ENCODE data around the gene WNT2B. TPM values are rescaled to one million over a fixed set of nuclear protein-coding genes. Genes with fewer than 3 reads are reported as not detected.

WNT2B gene
- polyA plus RNA-seq, 1 of the 3 experiments (the other 2 are of a cell fraction): 4.3 TPM

- TF ChIP-seq FOXM1 (IDR thresholded peaks at IDR 0.05; ENCODE audit: low read depth) (no peak), RXRA (IDR thresholded peaks at IDR 0.05; ENCODE audit: borderline replicate concordance, low read depth) (peak; percentile 95), MXI1 (IDR thresholded peaks at IDR 0.05; ENCODE audit: low read depth, low read length) (no peak), USF1 (IDR thresholded peaks at IDR 0.05; ENCODE audit: borderline replicate concordance, low read depth) (no peak), CHD2 (IDR thresholded peaks at IDR 0.05; ENCODE audit: low read length, partially characterized antibody) (no peak), GATA2 (CRISPR knock-in tag; IDR thresholded peaks at IDR 0.05) (no peak), IRF3 (IDR thresholded peaks at IDR 0.05; ENCODE audit: low read depth, low read length) (no peak), ELF1 (IDR thresholded peaks at IDR 0.05) (peak; percentile 46; the same call in 1 of the 2 replicates), YY1 (IDR thresholded peaks at IDR 0.05; ENCODE audit: low read depth) (no peak), POLR2AphosphoS5 (IDR thresholded peaks at IDR 0.05; ENCODE audit: low read depth, low read length) (peak; percentile 46; the same call in 1 of the 2 replicates), TEAD4 (IDR thresholded peaks at IDR 0.05; ENCODE audit: borderline replicate concordance, insufficient read depth) (peak; percentile 92), REST (IDR thresholded peaks at IDR 0.05; ENCODE audit: low read depth, low read length) (peak; percentile 28; the same call in 1 of the 2 replicates)
Measured at GRCh38 chr1:112544011-112544688, 35.4 kb downstream of the WNT2B start (continued).

GRCh38 chr1:112544751-112545150 is 36.0 kb downstream of the WNT2B start:
- H3K4me1 ChIP-seq (ENCODE audit: control insufficient read depth in 1 of 2, insufficient read depth in 2 of 2, low read depth in 1 of 2, low read length in 1 of 2): peaks cover 0 to 10% of the 10 kb centered on the region in 2 experiments; a peak in 1 of 4 replicates
- CTCF ChIA-PET: interaction anchor here (1.2 to 1.9 kb wide), 3 partner anchors 13 to 43 kb away, joined by 4 to 7 read pairs (median 5); no protein-coding TSS in a partner anchor
- H3K4me3 ChIP-seq (ENCODE audit: low read depth in 2 of 2, low read length in 1 of 2): peak overlapping the region in 1 of 2 experiments; percentile 0; a peak in 1 of 4 replicates
- peaks cover 26% of the 10 kb centered on the region for H3F3A ChIP-seq (replicated peaks; ENCODE audit: insufficient read depth)
- H3K27me3 ChIP-seq (ENCODE audit: insufficient read depth): no peaks in the 10 kb centered on the region
- H4K20me1 ChIP-seq (ENCODE audit: insufficient read depth): no peaks in the 10 kb centered on the region
- H3K9me3 ChIP-seq: no peaks in the 10 kb centered on the region
- POLR2A ChIA-PET: no interaction called here
- no peaks in the 10 kb centered on the region for H3K9me2 ChIP-seq
- H3K4me2 ChIP-seq: peak overlapping the region; percentile 49; the same call in 1 of the 2 replicates
- DNase-seq: no peak
- H3K9ac ChIP-seq: peak overlapping the region; percentile 55; the same call in 1 of the 2 replicates
- peak overlapping the region; percentile 50 to 98; a peak in 3 of 4 replicates for H3K27ac ChIP-seq (ENCODE audit: low read depth in 2 of 2, low read length in 1 of 2)
- H2AFZ ChIP-seq (ENCODE audit: low read depth): no peak overlapping the region
- H3K36me3 ChIP-seq (replicated peaks in 1 of 2; ENCODE audit: control insufficient read depth in 1 of 2, insufficient read depth in 2 of 2, low read length in 1 of 2): peaks cover 20 to 21% of the 10 kb centered on the region in 2 experiments
- H3K79me2 ChIP-seq (ENCODE audit: insufficient read depth): no peaks in the 10 kb centered on the region
- WGBS (ENCODE audit: low lambda C conversion rate): 31% methylated on average over 3 of the region's 3 CpGs
- no peak for TF ChIP-seq TAF1 (IDR thresholded peaks at IDR 0.05; ENCODE audit: borderline replicate concordance, low read depth, low read length)
- no peak for TF ChIP-seq SMC3 (IDR thresholded peaks at IDR 0.05; ENCODE audit: low read depth, low read length)
- no peak for TF ChIP-seq CTCF (IDR thresholded peaks at IDR 0.05)
- TF ChIP-seq FOXM1 (IDR thresholded peaks at IDR 0.05; ENCODE audit: low read depth): no peak
- no peak for TF ChIP-seq RCOR1 (IDR thresholded peaks at IDR 0.05; ENCODE audit: low read length)
- peak; percentile 73 for TF ChIP-seq PBX3 (IDR thresholded peaks at IDR 0.05)
- TF ChIP-seq RAD21 (IDR thresholded peaks at IDR 0.05; ENCODE audit: low read length): no peak
- TF ChIP-seq MXI1 (IDR thresholded peaks at IDR 0.05; ENCODE audit: low read depth, low read length): no peak
- TF ChIP-seq MEF2A (IDR thresholded peaks at IDR 0.05; ENCODE audit: borderline replicate concordance, low read depth): no peak
- TF ChIP-seq RXRA (IDR thresholded peaks at IDR 0.05; ENCODE audit: borderline replicate concordance, low read depth): peak; percentile 48; the same call in 1 of the 2 replicates
- no peak for TF ChIP-seq RFX5 (IDR thresholded peaks at IDR 0.05; ENCODE audit: low read length)
- TF ChIP-seq TCF12 (IDR thresholded peaks at IDR 0.05): peak; percentile 21; the same call in 1 of the 2 replicates
- TF ChIP-seq JUND (IDR thresholded peaks at IDR 0.05): peak; percentile 24; the same call in 1 of the 2 replicates
- TF ChIP-seq EZH2phosphoT487 (IDR thresholded peaks at IDR 0.05; ENCODE audit: borderline replicate concordance, low read depth): no peak
- no peak for TF ChIP-seq GABPA (IDR thresholded peaks at IDR 0.05; ENCODE audit: low read depth)
